Osteocyte (in vitro differentiated cells): Measurements from ENCODE around the gene RPRD1B. TPM values are rescaled to one million over a fixed set of nuclear protein-coding genes. Genes with fewer than 3 reads are reported as not detected.
A peak's percentile ranks its signal among the peaks of the same experiment; 100 is the strongest.

Experiments used
- DNase-seq: peaks from one replicate; pipeline ENCODE4 v3.0.0; 2021; ENCODE audit warnings: mixed read lengths; ENCODE audit not compliant: unreplicated experiment; ENCODE audit errors: extremely low spot score
- H3K27ac Mint-ChIP-seq: one replicate; pipeline ENCODE4 v1.8.0; 2021; ENCODE audit warnings: mild to moderate bottlenecking, mixed read lengths; ENCODE audit not compliant: unreplicated experiment
- H3K27me3 Mint-ChIP-seq: one replicate; pipeline ENCODE4 v1.8.0; 2021; ENCODE audit warnings: mixed read lengths; ENCODE audit not compliant: unreplicated experiment
- H3K36me3 Mint-ChIP-seq: one replicate; pipeline ENCODE4 v1.8.0; 2021; ENCODE audit warnings: mixed read lengths; ENCODE audit not compliant: unreplicated experiment
- H3K4me1 Mint-ChIP-seq: one replicate; pipeline ENCODE4 v1.8.0; 2021; ENCODE audit warnings: mixed read lengths; ENCODE audit not compliant: unreplicated experiment
- H3K4me3 Mint-ChIP-seq: one replicate; pipeline ENCODE4 v1.8.0; 2021; ENCODE audit warnings: mild to moderate bottlenecking, moderate library complexity, mixed read lengths; ENCODE audit not compliant: unreplicated experiment
- H3K9me3 Mint-ChIP-seq: one replicate; pipeline ENCODE4 v1.8.0; 2021; ENCODE audit warnings: mixed read lengths; ENCODE audit not compliant: unreplicated experiment
- CTCF ChIP-seq: fragments of 200-600 bp; sonication (generic); IDR thresholded peaks from 2 replicates; pipeline ENCODE4 v1.5.0; 2021; ENCODE audit warnings: antibody characterized with exemption, mild to moderate bottlenecking, moderate library complexity
- total RNA-seq: library from RNA; stranded (reverse); gene quantifications from 2 replicates; pipeline ENCODE4 v1.2.1, GENCODE V29; 2021

RPRD1B gene
- total RNA-seq, 1 donor from 2014 or later: 28.5 TPM

- TF ChIP-seq CTCF: no peak
- Mint-ChIP-seq H3K36me3 (peaks cover 7% of the 10 kb centered on the region), H3K9me3 (no peaks in the 10 kb centered on the region), H3K27me3 (no peaks in the 10 kb centered on the region), H3K4me3 (no peak overlapping the region), H3K4me1 (peaks cover 64% of the 10 kb centered on the region), H3K27ac (peak overlapping the region; percentile 86)
- DNase-seq: no peak
These were observed 45.8 kb upstream of the RPRD1B start for GRCh38 chr20:37987602-37988290.

GRCh38 chr20:37988306-37988954 is 45.1 kb upstream of the RPRD1B start:
- Mint-ChIP-seq H3K9me3 (no peaks in the 10 kb centered on the region), H3K36me3 (peaks cover 7% of the 10 kb centered on the region), H3K4me3 (no peak overlapping the region), H3K27me3 (no peaks in the 10 kb centered on the region), H3K4me1 (peaks cover 71% of the 10 kb centered on the region), H3K27ac (peak overlapping the region; percentile 55)
- no peak for TF ChIP-seq CTCF
- no peak for DNase-seq

DNA sequence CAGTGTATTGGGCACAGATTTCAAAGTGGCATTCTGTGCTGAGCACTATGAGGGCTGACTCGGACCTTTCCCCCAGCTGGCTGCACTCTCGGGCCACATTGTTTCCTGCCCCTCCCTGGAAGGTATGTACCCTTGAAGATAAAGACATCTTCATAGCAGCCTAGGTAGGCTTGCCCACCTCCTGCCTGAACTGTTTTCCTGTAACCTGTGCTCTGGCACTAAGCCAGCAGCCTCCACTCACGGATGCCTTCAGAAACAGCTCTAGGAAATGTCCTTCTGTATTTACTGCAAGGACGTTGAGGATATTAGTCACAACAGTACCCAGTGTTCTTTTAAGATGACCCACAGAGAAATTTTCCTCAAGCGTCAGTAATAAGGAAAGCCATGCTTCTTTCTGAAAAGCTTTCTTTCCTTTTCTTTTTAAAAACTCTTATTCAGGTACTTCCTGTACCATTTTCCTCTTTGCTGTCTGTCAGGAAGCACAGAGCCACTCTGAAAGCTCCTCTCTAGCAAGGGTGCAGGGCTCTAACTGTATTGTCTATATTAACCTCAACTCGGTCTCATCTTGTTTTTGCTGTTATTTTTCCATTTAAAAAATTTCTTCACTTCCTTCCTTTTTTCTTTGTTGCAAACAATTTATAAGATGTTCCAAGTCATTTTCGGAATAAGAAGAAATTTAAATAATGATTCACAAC is 43.8 kb upstream of the RPRD1B start:
- TF ChIP-seq CTCF: no peak
- no peaks in the 10 kb centered on the region for H3K9me3 Mint-ChIP-seq
- no peak overlapping the region for H3K27ac Mint-ChIP-seq
- DNase-seq: no peak
- H3K4me3 Mint-ChIP-seq: no peak overlapping the region
- no peaks in the 10 kb centered on the region for H3K27me3 Mint-ChIP-seq
- peaks cover 73% of the 10 kb centered on the region for H3K4me1 Mint-ChIP-seq
- peaks cover 11% of the 10 kb centered on the region for H3K36me3 Mint-ChIP-seq

DNA sequence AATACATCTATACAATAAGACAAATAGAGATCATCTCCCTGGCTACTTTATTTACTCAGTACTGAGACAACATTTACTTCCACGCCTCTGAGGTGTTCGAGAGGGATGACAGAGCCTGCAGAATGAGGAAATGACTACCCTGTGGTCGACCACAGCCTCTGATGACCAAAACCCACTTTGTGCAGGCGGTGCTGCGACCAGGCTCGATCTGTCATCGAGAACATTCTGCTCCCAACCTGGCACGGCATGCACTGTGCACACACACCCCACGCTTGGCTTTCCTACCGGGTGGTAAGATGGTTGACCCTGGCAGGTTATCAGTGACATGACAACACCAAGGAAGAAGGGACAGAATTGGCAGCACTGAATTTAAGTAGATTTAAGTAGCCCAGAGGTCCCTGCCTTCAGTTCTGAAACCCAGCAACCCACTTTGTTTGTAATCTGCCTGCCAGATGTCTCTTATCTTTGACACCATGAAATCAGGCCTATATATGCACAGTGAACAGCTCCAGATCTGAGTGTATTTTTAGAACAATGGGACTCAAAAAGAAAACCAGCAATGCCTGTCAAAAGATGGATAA is 42.9 kb upstream of the RPRD1B start:
- DNase-seq: no peak
- no peak overlapping the region for H3K27ac Mint-ChIP-seq
- H3K9me3 Mint-ChIP-seq: no peaks in the 10 kb centered on the region
- H3K4me1 Mint-ChIP-seq: peaks cover 71% of the 10 kb centered on the region
- H3K36me3 Mint-ChIP-seq: peaks cover 15% of the 10 kb centered on the region
- no peak for TF ChIP-seq CTCF
- no peak overlapping the region for H3K4me3 Mint-ChIP-seq
- H3K27me3 Mint-ChIP-seq: no peaks in the 10 kb centered on the region
